Measurements from ENCODE around the gene SEC31B. TPM values are rescaled to one million over a fixed set of nuclear protein-coding genes. Genes with fewer than 3 reads are reported as not detected.

Gene SEC31B
- total RNA-seq, 1 donor from 2014 or later: 11.6 TPM

GRCh38 chr10:100528921-100529474 is 9.3 kb upstream of the SEC31B start:
- DNase-seq (ENCODE audit: extremely low read depth, low read depth, low spot score): no peak

- DNase-seq (ENCODE audit: extremely low read depth, low read depth, low spot score): no peak
These were observed 8.6 kb upstream of the SEC31B start for GRCh38 chr10:100528123-100528886.

- no peak for DNase-seq (ENCODE audit: extremely low read depth, low read depth, low spot score)
These were observed 5.0 kb upstream of the SEC31B start for GRCh38 chr10:100524638-100525037.

- DNase-seq (ENCODE audit: extremely low read depth, low read depth, low spot score): no peak
These were observed 4.5 kb upstream of the SEC31B start for GRCh38 chr10:100524206-100524605.

- DNase-seq (ENCODE audit: extremely low read depth, low read depth, low spot score): no peak
These were observed 3.3 kb upstream of the SEC31B start for GRCh38 chr10:100522945-100523344.

- no peak for DNase-seq (ENCODE audit: extremely low read depth, low read depth, low spot score)
These were observed 2.6 kb upstream of the SEC31B start for GRCh38 chr10:100522107-100522801.

- DNase-seq (ENCODE audit: extremely low read depth, low read depth, low spot score): no peak
These were observed 1.1 kb upstream of the SEC31B start for GRCh38 chr10:100520811-100521210.

- no peak for DNase-seq (ENCODE audit: extremely low read depth, low read depth, low spot score)
These were observed 860 bp downstream of the SEC31B start for GRCh38 chr10:100518761-100519241.

- DNase-seq (ENCODE audit: extremely low read depth, low read depth, low spot score): no peak
These were observed 2.8 kb downstream of the SEC31B start for GRCh38 chr10:100516847-100517246.

- DNase-seq (ENCODE audit: extremely low read depth, low read depth, low spot score): no peak
These were observed 4.0 kb downstream of the SEC31B start for GRCh38 chr10:100515612-100516011.

GRCh38 chr10:100510533-100511308 is 8.9 kb downstream of the SEC31B start:
- no peak for DNase-seq (ENCODE audit: extremely low read depth, low read depth, low spot score)

GRCh38 chr10:100509241-100509840 is 10.3 kb downstream of the SEC31B start:
- no peak for DNase-seq (ENCODE audit: extremely low read depth, low read depth, low spot score)

GRCh38 chr10:100508691-100509150 is 10.9 kb downstream of the SEC31B start:
- DNase-seq (ENCODE audit: extremely low read depth, low read depth, low spot score): no peak

- no peak for DNase-seq (ENCODE audit: extremely low read depth, low read depth, low spot score)
These were observed 11.4 kb downstream of the SEC31B start for GRCh38 chr10:100508266-100508665.

- no peak for DNase-seq (ENCODE audit: extremely low read depth, low read depth, low spot score)
These were observed 12.3 kb downstream of the SEC31B start for GRCh38 chr10:100507357-100507732.

GRCh38 chr10:100506596-100507356 is 12.9 kb downstream of the SEC31B start:
- no peak for DNase-seq (ENCODE audit: extremely low read depth, low read depth, low spot score)

- no peak for DNase-seq (ENCODE audit: extremely low read depth, low read depth, low spot score)
These were observed 14.5 kb downstream of the SEC31B start for GRCh38 chr10:100505164-100505563.

- DNase-seq (ENCODE audit: extremely low read depth, low read depth, low spot score): no peak
These were observed 15.6 kb downstream of the SEC31B start for GRCh38 chr10:100504096-100504495.

- DNase-seq (ENCODE audit: extremely low read depth, low read depth, low spot score): no peak
These were observed 16.7 kb downstream of the SEC31B start for GRCh38 chr10:100502926-100503494.
